GM12878 (cell line): ENCODE measurements around the gene PDIA4. TPM values are rescaled to one million over a fixed set of nuclear protein-coding genes. Genes with fewer than 3 reads are reported as not detected.

Experiments used
- ASH2L ChIP-seq: fragments of 300-600, 200-600 bp; sonication (generic); IDR thresholded peaks from 2 replicates; pipeline ENCODE4 v1.6.1; 2017; ENCODE audit warnings: low read depth, mild to moderate bottlenecking, borderline replicate concordance
- CBX3 ChIP-seq: fragments of 200-600 bp; sonication (generic); IDR thresholded peaks from 2 replicates; pipeline ENCODE4 v1.6.1; 2016; ENCODE audit warnings: low read depth, borderline replicate concordance
- CBX5 ChIP-seq: sonication (generic); IDR thresholded peaks from 2 replicates; pipeline ENCODE4 v1.6.1; 2016; ENCODE audit warnings: low read depth, moderate library complexity, mild to moderate bottlenecking, inconsistent platforms
- CTCF ChIP-seq, 3 experiments: IDR thresholded peaks in 2 of 3; conservative IDR thresholded peaks in 1 of 3; 2 replicates each; pipeline ENCODE4 v1.5.1; 2011; ENCODE audit warnings: low read depth in 3 of 3, low read length in 3 of 3, mild to moderate bottlenecking in 3 of 3, control low read depth in 2 of 3, moderate library complexity in 2 of 3, inconsistent platforms in 1 of 3, mixed read lengths in 1 of 3; ENCODE audit not compliant: control insufficient read depth in 2 of 3, insufficient read depth in 1 of 3; ENCODE audit errors: extremely low read depth in 1 of 3
- FOXM1 ChIP-seq: IDR thresholded peaks from 2 replicates; pipeline ENCODE4 v1.6.1; 2012; ENCODE audit warnings: low read depth, mild to moderate bottlenecking, inconsistent platforms, low read length, moderate library complexity
- NR2C2 ChIP-seq: IDR thresholded peaks from 2 replicates; pipeline ENCODE4 v1.6.1; 2011; ENCODE audit warnings: borderline replicate concordance, low read depth; ENCODE audit not compliant: control insufficient read depth, insufficient read length
- RAD51 ChIP-seq: fragments of 450-650 bp; IDR thresholded peaks from 2 replicates; pipeline ENCODE4 v1.6.1; 2016; ENCODE audit warnings: moderate library complexity, mild to moderate bottlenecking, inconsistent platforms
- RFX5 ChIP-seq: IDR thresholded peaks from 2 replicates; pipeline ENCODE4 v1.6.1; 2011; ENCODE audit warnings: low read depth, low read length, improper control_type of control experiment
- RUNX3 ChIP-seq: IDR thresholded peaks from 2 replicates; pipeline ENCODE4 v1.6.1; 2012; ENCODE audit warnings: low read length, inconsistent platforms
- ZBTB4 ChIP-seq: fragments of 450-650 bp; formaldehyde crosslinking; IDR thresholded peaks from 2 replicates; pipeline ENCODE4 v1.4.0; 2022; ENCODE audit warnings: mild to moderate bottlenecking, moderate library complexity
- polyA plus RNA-seq, 11 experiments: library from polyadenylated mRNA; depleted of rRNA in 4 of 11; unstranded in 6 of 11; stranded (reverse) in 5 of 11; fragments of >200 nt; fragmentation: Nextera tagmentation in 4 of 11; fragmentation: Illumina TruSeq in 1 of 11; extraction: Ambion mirVana in 4 of 11; extraction: Trizol in 1 of 11; gene quantifications; 1 replicate in 1 of 11; 2 replicates in 10 of 11; pipeline versions ENCODE4 v1.2.1 to v1.2.3, GENCODE V29; 2011 to 2016; ENCODE audit warnings: inconsistent platforms in 2 of 11, missing spikeins in 2 of 11, low read depth in 1 of 11
- total RNA-seq, 4 experiments: library from RNA; depleted of rRNA in 3 of 4; stranded (reverse); fragments of >200 nt in 3 of 4; fragmentation: Illumina TruSeq in 1 of 4; extraction: Trizol in 1 of 4; gene quantifications; 2 replicates each; pipeline versions ENCODE4 v1.2.1 to v1.2.3, GENCODE V29; 2013 to 2021

Gene PDIA4
- total and polyA plus RNA-seq, 10 of the 15 experiments (the other 5 are each of a cell fraction or from before 2014, with no cell fraction given), result 7.1 to 306 (median 106) TPM

GRCh38 chr7:149027611-149028345 lies 527 bp downstream of the PDIA4 start (continued):
- TF ChIP-seq CTCF (IDR thresholded peaks at IDR 0.05 in 2 of 3, conservative IDR thresholded peaks at IDR 0.05 in 1 of 3; ENCODE audit: control insufficient read depth in 2 of 3, extremely low read depth in 1 of 3, insufficient read depth in 1 of 3, low read depth in 3 of 3, low read length in 3 of 3) (no peak), RFX5 (no peak), ZBTB4 (CRISPR knock-in tag) (no peak), ASH2L (no peak), CBX3 (no peak), RAD51 (no peak), CBX5 (no peak), FOXM1 (no peak), NR2C2 (no peak), RUNX3 (no peak)
